ENCODE data around the gene ANGPTL3. TPM values are rescaled to one million over a fixed set of nuclear protein-coding genes. Genes with fewer than 3 reads are reported as not detected.

ANGPTL3 gene
- total and polyA plus RNA-seq, 2 of the 8 experiments (the other 6 are each of a cell fraction or from before 2014, with no cell fraction given) = not detected

DNA sequence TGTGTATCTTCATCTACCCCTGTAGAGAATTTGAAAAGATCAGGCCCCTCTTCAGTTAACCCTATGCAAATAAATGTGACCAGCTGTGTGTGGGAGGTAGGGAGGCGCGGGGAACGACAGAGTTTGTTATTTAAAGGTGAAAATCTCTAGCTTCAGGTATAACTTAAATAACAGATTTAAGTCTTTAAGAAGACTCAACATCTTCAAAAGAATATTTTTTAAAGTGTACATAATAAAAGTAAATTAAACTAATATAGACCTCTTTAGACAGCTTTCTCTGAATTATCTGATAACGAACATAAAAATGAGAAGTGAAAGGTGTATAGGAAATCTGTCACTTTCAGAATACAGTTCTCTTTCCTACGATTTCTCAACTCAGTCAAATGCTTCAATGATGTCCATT, 16.0 kb downstream of the ANGPTL3 start (continued):
- no peak for TF ChIP-seq ASH2L (IDR thresholded peaks at IDR 0.05; ENCODE audit: low read length)

DNA sequence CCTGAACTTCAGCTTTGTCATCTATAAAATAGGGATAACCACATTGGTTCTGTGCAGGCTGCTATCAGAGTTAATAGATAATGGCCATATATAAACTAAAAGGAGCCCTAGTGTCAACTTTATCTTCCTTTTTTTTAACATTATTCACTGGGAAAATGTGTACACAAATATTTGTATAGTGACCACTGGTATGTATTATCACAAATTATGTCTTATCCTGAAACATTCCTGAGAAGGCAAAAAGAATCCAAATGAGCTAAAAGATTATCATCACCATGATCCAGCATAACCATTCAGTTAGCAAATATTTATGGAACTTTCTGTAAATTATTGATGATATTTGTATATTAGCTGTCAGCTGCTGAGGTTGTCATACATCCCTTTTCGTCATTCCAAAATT, 16.6 kb downstream of the ANGPTL3 start:
- Histone ChIP-seq H4K8ac (ENCODE audit: extremely low read depth, insufficient read depth, low read length) (no peak overlapping the region), H2AK5ac (ENCODE audit: low read depth, low read length) (no peak overlapping the region), H3K23ac (ENCODE audit: insufficient read length) (no peak overlapping the region), H2BK5ac (ENCODE audit: low read depth, low read length) (no peak overlapping the region), H2BK20ac (ENCODE audit: low read length) (no peak overlapping the region), H2BK15ac (ENCODE audit: low read length) (no peak overlapping the region), H3K14ac (ENCODE audit: insufficient read length) (no peak overlapping the region), H2BK120ac (replicated peaks; ENCODE audit: low read depth, low read length) (no peak overlapping the region), H3K79me1 (ENCODE audit: low read depth, low read length) (no peaks in the 10 kb centered on the region), H3K9me3 (ENCODE audit: insufficient read depth in 2 of 2, low read depth in 1 of 2, low read length in 1 of 2) (no peaks in the 10 kb centered on the region), H3K18ac (ENCODE audit: extremely low read depth, low read length) (no peak overlapping the region), H3K9ac (replicated peaks in 1 of 4; ENCODE audit: extremely low read depth in 1 of 4, low read depth in 3 of 4, low read length in 3 of 4) (no peak overlapping the region), H4K20me1 (replicated peaks in 1 of 2; ENCODE audit: control insufficient read depth in 1 of 2, insufficient read depth in 2 of 2, low read length in 2 of 2) (no peaks in the 10 kb centered on the region), H3K4me2 (ENCODE audit: insufficient read depth in 1 of 2, low read depth in 2 of 2, low read length in 2 of 2) (no peak overlapping the region), H3K23me2 (ENCODE audit: low read depth, low read length) (no peaks in the 10 kb centered on the region), H4K5ac (ENCODE audit: insufficient read length, low read depth, low read length) (no peak overlapping the region), H3K56ac (replicated peaks; ENCODE audit: insufficient read length, low read depth, low read length) (no peak overlapping the region), H3K4me1 (replicated peaks in 1 of 4; ENCODE audit: control insufficient read depth in 3 of 4, insufficient read depth in 4 of 4, low read length in 3 of 4) (no peaks in the 10 kb centered on the region), H3K27ac (ENCODE audit: low read depth, low read length) (no peak overlapping the region), H3K27me3 (replicated peaks in 1 of 4; ENCODE audit: control insufficient read depth in 3 of 4, extremely low read depth in 1 of 4, insufficient read depth in 3 of 4, low read length in 3 of 4) (no peaks in the 10 kb centered on the region), H3K79me2 (ENCODE audit: control insufficient read depth in 1 of 2, insufficient read depth in 2 of 2, low read length in 2 of 2) (no peaks in the 10 kb centered on the region), H3K4ac (replicated peaks; ENCODE audit: insufficient read length, low read depth, low read length) (no peak overlapping the region), H3K4me3 (ENCODE audit: extremely low read depth in 1 of 4, insufficient read depth in 2 of 4, low read depth in 3 of 4, low read length in 4 of 4) (no peak overlapping the region), H2AFZ (ENCODE audit: low read length) (no peak overlapping the region), H3K36me3 (ENCODE audit: control insufficient read depth in 2 of 4, insufficient read depth in 4 of 4, low read length in 3 of 4) (no peaks in the 10 kb centered on the region; a peak in 1 of 8 replicates), H4K91ac (replicated peaks; ENCODE audit: insufficient read length, low read length) (no peak overlapping the region), H2BK12ac (ENCODE audit: low read depth, low read length) (no peak overlapping the region)
- DNase-seq (ENCODE audit: low read depth in 1 of 2, low spot score in 2 of 2) (no peak), FAIRE-seq (no peak)
- TF ChIP-seq FOSL1 (IDR thresholded peaks at IDR 0.05; ENCODE audit: insufficient read depth, low read depth, low read length) (no peak), BCL11A (IDR thresholded peaks at IDR 0.05; ENCODE audit: low read depth in 2 of 2, low read length in 2 of 2) (no peak), TBP (IDR thresholded peaks at IDR 0.05; ENCODE audit: low read depth, low read length) (no peak), BACH1 (IDR thresholded peaks at IDR 0.05; ENCODE audit: low read length) (no peak), SUZ12 (IDR thresholded peaks at IDR 0.05; ENCODE audit: low read length) (no peak), SP1 (IDR thresholded peaks at IDR 0.05; ENCODE audit: low read depth, low read length) (no peak), BRCA1 (IDR thresholded peaks at IDR 0.05; ENCODE audit: low read depth, low read length) (no peak), JUN (IDR thresholded peaks at IDR 0.05; ENCODE audit: low read depth, low read length) (no peak), NRF1 (IDR thresholded peaks at IDR 0.05; ENCODE audit: low read depth, low read length) (no peak), KDM1A (IDR thresholded peaks at IDR 0.05; ENCODE audit: borderline replicate concordance, low read length) (no peak), CREB1 (IDR thresholded peaks at IDR 0.05) (no peak), CHD2 (IDR thresholded peaks at IDR 0.05; ENCODE audit: low read length) (no peak), EZH2 (IDR thresholded peaks at IDR 0.05; ENCODE audit: low read depth, low read length, severe bottlenecking) (no peak), POLR2AphosphoS5 (IDR thresholded peaks at IDR 0.05; ENCODE audit: low read depth, low read length) (no peak)
- 88% methylated on average over 1 of the region's 1 CpG; no CpG with 5 or more reads in 1 of the 2 experiments for WGBS, 2 experiments (ENCODE audit: extremely low coverage in 1 of 2, insufficient coverage in 1 of 2, insufficient read length in 1 of 2, insufficient replicate concordance in 2 of 2, low coverage in 1 of 2, low lambda C conversion rate in 2 of 2, missing lambda C conversion rate in 1 of 2)
- ChIA-PET POLR2A (ENCODE audit: partially characterized antibody) (no interaction called here), CTCF (ENCODE audit: partially characterized antibody) (no interaction called here)

Data from H1 (cell line).